Epithelial cell of esophagus (primary cell): ENCODE data around the gene ARAP2.

Experiments
- DNase-seq: peaks from one replicate; pipeline ENCODE4 v3.0.0; 2010; ENCODE audit warnings: low read depth
- H3K4me3 ChIP-seq: 2 replicates; pipeline ENCODE4 v1.5.1; 2011; ENCODE audit warnings: mild to moderate bottlenecking, low read length, control low read depth
- TF ChIP-seq, protein P1 (sequence below): IDR thresholded peaks from 2 replicates; pipeline ENCODE4 v1.5.1; 2011; ENCODE audit warnings: low read depth, mild to moderate bottlenecking, low read length, control low read depth, inconsistent platforms; ENCODE audit not compliant: insufficient read depth; ENCODE audit errors: missing control alignments

The ARAP2 gene

DNA sequence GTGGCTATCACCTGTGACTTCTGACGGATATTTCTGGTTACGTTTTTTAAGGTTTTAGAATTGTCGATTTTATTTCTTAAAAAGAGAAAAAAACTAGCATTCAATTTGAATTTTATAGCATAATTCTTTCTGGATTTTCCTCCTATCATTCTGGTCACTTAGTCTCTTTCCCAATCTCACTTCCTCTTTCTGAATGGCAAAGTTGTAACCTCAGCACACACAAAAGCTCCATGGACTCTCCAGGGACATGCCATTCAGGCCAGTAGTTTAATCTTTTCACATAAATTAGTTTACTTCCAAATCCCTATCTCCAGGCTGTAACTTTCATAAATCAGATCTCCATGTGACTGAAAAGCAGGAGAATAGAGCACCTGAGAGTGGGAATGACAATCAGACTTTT is 110.7 kb downstream of the ARAP2 start:
- no peak for DNase-seq
- no peak overlapping the region for H3K4me3 ChIP-seq
- TF ChIP-seq, protein P1, sequence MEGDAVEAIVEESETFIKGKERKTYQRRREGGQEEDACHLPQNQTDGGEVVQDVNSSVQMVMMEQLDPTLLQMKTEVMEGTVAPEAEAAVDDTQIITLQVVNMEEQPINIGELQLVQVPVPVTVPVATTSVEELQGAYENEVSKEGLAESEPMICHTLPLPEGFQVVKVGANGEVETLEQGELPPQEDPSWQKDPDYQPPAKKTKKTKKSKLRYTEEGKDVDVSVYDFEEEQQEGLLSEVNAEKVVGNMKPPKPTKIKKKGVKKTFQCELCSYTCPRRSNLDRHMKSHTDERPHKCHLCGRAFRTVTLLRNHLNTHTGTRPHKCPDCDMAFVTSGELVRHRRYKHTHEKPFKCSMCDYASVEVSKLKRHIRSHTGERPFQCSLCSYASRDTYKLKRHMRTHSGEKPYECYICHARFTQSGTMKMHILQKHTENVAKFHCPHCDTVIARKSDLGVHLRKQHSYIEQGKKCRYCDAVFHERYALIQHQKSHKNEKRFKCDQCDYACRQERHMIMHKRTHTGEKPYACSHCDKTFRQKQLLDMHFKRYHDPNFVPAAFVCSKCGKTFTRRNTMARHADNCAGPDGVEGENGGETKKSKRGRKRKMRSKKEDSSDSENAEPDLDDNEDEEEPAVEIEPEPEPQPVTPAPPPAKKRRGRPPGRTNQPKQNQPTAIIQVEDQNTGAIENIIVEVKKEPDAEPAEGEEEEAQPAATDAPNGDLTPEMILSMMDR: no peak

DNA sequence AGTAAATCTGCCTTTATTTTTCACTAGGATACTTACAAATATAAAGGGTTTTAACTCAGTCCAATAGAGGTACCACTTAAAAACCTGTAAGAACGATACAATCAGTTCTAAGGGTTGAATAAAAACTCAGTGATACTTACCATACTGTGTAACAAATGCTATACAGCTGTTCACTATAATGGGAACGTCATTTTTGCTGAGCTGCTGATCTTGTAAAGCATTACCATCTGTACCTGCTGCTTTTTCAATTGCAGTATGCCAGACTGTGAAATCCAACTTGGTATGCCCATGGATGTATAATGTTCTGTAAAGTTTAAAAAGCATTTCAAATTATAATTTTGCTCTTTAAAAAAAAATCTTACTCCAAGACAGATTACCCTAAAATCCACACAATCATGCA is 111.2 kb downstream of the ARAP2 start:
- TF ChIP-seq, protein P1: no peak
- H3K4me3 ChIP-seq: no peak overlapping the region
- DNase-seq: no peak

DNA sequence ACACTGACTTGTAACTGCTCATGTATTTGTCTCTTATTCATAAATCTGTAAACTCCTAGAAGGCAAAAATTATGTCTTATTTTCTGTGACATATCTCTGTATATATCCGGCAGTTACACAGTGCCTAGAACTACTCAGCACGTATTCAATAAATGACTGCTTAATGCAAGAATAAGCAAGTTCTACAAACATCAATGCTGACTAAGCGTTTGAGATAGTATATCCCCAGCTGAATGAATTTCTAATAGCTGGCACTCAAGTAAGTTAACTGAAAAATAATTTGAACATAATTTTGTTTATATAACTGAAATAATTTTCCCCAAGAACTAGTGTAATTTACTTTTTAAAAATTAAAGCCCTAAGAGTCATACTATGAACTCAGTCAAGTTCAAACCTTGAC is 113.7 kb downstream of the ARAP2 start:
- DNase-seq: no peak
- no peak overlapping the region for H3K4me3 ChIP-seq
- TF ChIP-seq, protein P1: no peak

DNA sequence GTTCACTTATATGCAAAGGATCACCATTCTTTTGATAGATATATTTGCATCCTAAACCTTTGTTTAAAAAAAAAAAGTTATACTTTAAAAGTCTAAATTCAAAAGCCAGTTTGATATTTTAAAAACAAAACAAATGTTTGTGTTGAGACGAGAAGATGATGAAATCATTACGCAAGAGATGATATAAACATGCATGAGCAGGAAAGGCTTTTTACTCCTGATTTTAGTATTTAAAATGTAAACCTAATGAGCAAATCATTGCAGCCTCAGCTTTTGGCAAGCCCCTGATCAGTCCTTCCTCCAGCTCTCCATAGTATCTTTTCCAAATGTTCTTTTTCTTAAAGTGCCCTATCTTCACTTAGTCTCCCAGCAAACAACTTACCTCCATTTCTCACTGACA is 115.6 kb downstream of the ARAP2 start:
- peak; percentile 61 for DNase-seq
- TF ChIP-seq, protein P1: no peak

DNA sequence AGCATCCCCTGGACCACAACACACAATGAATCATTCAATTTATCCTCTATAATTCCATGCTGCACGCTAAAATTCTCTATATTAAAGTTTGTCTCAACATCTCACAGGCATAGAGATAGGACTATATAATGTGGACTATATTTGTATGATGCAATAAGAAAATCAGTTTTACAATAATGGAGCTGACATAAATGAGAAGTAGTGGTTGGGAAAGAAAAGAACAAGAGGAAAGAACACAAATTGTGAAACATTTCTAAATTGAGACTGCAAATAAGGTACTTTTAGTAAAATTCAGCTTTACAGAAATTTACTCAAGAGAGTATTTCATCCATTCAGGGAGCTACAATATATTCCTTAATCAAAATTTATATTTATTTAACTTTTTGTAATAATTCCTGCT is 120.4 kb downstream of the ARAP2 start:
- no peak for DNase-seq
- H3K4me3 ChIP-seq: no peak overlapping the region
- TF ChIP-seq, protein P1: no peak

More for the DNA sequence above, 115.6 kb downstream of the ARAP2 start:
- no peak overlapping the region for H3K4me3 ChIP-seq

GRCh38 chr4:36115312-36115711 is 129.0 kb downstream of the ARAP2 start:
- no peak for DNase-seq
- H3K4me3 ChIP-seq: no peak overlapping the region
- TF ChIP-seq, protein P1: no peak

DNA sequence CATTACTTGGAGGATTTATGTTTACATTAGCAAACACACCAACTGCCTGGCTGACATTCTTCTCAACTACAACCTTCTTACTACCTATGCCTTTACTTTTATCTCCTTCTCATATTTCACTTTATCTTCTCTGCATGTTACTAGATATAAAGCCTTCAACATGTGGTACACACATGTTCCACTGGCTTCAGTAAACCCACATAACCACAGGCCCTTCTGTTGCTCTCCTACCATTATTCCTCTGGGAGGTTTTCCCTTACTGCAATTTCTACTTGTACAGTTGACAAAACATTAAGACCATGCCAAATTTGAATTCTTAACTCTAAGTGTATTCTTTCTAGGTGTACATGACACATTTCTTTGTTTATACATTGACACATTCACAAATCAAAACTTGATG is 133.1 kb downstream of the ARAP2 start:
- no peak for DNase-seq
- no peak overlapping the region for H3K4me3 ChIP-seq
- TF ChIP-seq, protein P1: no peak
